Left ventricle myocardium inferior (tissue), 1 donor: ENCODE measurements around the gene DHFR2. TPM values are rescaled to one million over a fixed set of nuclear protein-coding genes. Genes with fewer than 3 reads are reported as not detected.
"Not testable (repeated sequence)": the region's sequence is repeated elsewhere in the genome, so short reads cannot be mapped to it uniquely, and the experiment has no call there.

ENCODE experiments used
- DNase-seq: peaks from one replicate; pipeline ENCODE4 v3.0.0-alpha.2; 2020
- H3K27ac ChIP-seq: fragments of 200-600 bp; replicated peaks from 2 replicates; pipeline ENCODE4 v1.8.0; 2021
- H3K27me3 ChIP-seq: fragments of 200-600 bp; 2 replicates; pipeline ENCODE4 v1.8.0; 2021; ENCODE audit warnings: low read depth
- H3K36me3 ChIP-seq: fragments of 200-600 bp; 2 replicates; pipeline ENCODE4 v1.8.0; 2021
- H3K4me1 ChIP-seq: fragments of 200-600 bp; 2 replicates; pipeline ENCODE4 v1.8.0; 2021
- H3K4me3 ChIP-seq: fragments of 200-600 bp; 2 replicates; pipeline ENCODE4 v1.8.0; 2021; ENCODE audit warnings: mild to moderate bottlenecking, moderate library complexity
- H3K9me3 ChIP-seq: fragments of 200-600 bp; replicated peaks from 2 replicates; pipeline ENCODE4 v1.8.0; 2021
- intact Hi-C: fragments of 100-400 bp; cut with micrococcal nuclease; formaldehyde crosslinking; loops from one replicate; pipeline ENCODE4 v1.11.0; 2022
- total RNA-seq: library from RNA; stranded (reverse); fragmentation: NEBNext Ultra II Directional; extraction: Animal tissue kit (Norgen Biotek cat#: 25700); gene quantifications from one replicate; pipeline ENCODE4 v1.2.1, GENCODE V29; 2021
- TF ChIP-seq, protein P1 (sequence below): fragments of 200-600 bp; IDR thresholded peaks from 2 replicates; pipeline ENCODE4 v1.8.0; 2021; ENCODE audit warnings: antibody characterized with exemption, mild to moderate bottlenecking, borderline replicate concordance
- donor health status: DM: no; HTN: yes; CAD: no; lungs with severe emphysema.

Gene DHFR2
- total RNA-seq, 1 donor from 2014 or later = 3.9 TPM

DNA sequence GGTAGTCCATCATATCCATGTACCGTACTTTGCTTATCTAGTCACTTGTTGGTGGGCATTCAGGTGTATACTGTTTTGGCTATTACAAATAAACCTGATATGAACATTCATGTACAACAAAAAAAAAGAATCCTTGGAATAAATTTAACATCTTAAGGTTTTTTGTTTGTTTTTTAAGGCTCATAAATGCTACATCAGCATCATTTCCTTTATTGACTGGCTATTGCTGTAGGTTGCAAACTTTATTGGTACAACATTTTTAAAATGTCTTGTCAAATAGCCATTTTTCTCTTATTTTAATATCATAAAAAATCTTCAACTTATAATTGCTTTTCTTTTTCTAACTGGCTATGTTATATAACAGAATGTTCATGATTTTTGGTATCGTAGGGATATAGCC, 16.2 kb downstream of the DHFR2 start:
- Histone ChIP-seq H3K27me3 (no peaks in the 10 kb centered on the region), H3K9me3 (no peaks in the 10 kb centered on the region), H3K4me1 (no peaks in the 10 kb centered on the region), H3K36me3 (peaks cover 22% of the 10 kb centered on the region), H3K27ac (no peak overlapping the region), H3K4me3 (no peak overlapping the region)
- no peak for DNase-seq
- TF ChIP-seq, protein P1, sequence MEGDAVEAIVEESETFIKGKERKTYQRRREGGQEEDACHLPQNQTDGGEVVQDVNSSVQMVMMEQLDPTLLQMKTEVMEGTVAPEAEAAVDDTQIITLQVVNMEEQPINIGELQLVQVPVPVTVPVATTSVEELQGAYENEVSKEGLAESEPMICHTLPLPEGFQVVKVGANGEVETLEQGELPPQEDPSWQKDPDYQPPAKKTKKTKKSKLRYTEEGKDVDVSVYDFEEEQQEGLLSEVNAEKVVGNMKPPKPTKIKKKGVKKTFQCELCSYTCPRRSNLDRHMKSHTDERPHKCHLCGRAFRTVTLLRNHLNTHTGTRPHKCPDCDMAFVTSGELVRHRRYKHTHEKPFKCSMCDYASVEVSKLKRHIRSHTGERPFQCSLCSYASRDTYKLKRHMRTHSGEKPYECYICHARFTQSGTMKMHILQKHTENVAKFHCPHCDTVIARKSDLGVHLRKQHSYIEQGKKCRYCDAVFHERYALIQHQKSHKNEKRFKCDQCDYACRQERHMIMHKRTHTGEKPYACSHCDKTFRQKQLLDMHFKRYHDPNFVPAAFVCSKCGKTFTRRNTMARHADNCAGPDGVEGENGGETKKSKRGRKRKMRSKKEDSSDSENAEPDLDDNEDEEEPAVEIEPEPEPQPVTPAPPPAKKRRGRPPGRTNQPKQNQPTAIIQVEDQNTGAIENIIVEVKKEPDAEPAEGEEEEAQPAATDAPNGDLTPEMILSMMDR = no peak
- intact Hi-C loops = no loop called here

DNA sequence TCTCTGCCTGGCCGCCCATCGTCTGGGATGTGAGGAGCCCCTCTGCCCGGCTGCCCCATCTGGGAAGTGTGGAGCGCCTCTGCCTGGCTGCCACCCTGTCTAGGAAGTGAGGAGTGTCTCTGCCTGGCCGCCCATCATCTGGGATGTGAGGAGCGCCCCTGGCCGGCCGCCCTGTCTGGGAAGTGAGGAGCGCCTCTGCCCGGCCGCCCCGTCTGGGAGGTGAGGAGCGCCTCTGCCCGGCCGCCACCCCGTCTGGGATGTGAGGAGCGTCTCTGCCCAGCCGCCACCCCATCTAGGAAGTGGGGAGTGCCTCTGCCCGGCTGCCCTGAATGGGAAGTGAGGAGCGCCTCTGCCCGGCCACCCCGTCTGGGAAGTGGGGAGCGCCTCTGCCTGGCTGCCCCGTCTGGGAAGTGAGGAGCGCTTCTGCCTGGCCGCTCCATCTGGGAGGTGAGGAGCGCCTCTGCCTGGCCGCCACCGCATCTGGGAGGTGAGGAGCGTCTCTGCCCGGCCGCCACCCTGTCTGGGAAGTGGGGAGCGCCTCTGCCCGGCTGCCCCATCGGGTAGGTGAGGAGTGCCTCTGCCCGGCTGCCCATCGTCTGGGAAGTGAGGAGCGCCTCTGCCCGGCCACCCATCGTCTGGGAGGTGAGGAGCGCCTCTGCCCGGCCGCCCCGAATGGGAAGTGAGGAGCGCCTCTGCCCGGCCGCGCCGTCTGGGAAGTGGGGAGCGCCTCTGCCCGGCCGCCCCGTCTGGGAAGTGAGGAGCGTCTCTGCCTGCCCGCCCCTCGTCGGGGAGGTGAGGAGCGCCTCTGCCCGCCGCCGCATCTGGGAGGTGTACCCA, 18.4 kb downstream of the DHFR2 start:
- H3K27ac ChIP-seq, H3K4me1 ChIP-seq, intact Hi-C loops, H3K9me3 ChIP-seq, H3K4me3 ChIP-seq, H3K27me3 ChIP-seq, DNase-seq: not testable (repeated sequence)
- H3K36me3 ChIP-seq = peaks cover 22% of the 10 kb centered on the region

DNA sequence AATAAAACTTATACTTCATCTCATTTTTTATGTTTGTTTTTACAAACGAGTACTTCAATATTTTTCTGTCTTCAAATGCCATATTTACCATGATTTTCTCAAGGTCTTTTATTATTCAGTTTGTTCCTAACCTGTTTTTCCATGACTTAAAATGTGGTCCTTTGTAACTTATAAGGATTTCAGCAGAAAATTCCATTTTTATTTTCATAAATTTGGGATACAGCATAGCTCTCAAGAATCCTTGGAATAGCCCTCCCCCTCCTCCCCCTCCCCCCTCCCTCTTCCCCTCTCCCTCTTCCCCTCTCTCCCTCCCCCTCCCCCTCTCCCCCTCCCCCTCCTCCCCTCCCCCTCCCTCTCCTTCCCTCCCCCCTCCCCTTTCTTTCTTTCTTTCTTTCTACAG, 19.4 kb downstream of the DHFR2 start:
- Histone ChIP-seq H3K4me1 (no peaks in the 10 kb centered on the region), H3K27ac (no peak overlapping the region), H3K9me3 (no peaks in the 10 kb centered on the region), H3K4me3 (no peak overlapping the region), H3K27me3 (no peaks in the 10 kb centered on the region), H3K36me3 (peaks cover 30% of the 10 kb centered on the region)
- TF ChIP-seq, protein P1 = no peak
- intact Hi-C loops = no loop called here
- DNase-seq = no peak

DNA sequence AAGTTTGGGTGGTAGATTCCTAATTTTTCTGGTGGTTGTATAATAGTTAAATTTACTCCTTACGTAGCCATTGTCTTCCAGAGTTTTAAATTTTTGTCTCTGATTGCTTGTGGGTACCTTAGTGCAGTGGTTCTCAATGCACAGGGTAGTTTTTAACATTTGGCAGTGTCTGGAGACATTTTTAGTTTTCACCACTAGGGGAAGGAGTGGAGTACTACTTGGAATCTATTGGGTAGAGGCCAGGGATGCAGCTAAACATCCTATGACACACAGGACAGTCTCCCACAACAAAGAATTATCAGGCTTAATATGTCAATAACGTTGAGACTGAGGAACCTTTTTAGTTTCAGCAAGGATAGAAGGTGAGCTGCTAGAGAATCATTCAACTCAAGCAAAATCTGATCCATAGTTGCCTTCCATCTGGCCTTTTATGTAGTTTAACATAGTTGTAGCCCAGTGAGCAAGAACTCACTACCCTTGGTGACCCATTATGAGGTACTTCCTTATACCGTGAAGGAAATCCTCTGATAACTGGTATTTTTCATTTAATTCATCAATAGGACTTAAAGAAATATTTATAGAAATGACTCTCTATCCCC, 25.7 kb downstream of the DHFR2 start:
- TF ChIP-seq, protein P1 = peak; percentile 56
- DNase-seq = no peak
- Histone ChIP-seq H3K4me1 (no peaks in the 10 kb centered on the region), H3K9me3 (no peaks in the 10 kb centered on the region), H3K4me3 (no peak overlapping the region), H3K27me3 (no peaks in the 10 kb centered on the region), H3K27ac (no peak overlapping the region), H3K36me3 (peaks cover 8% of the 10 kb centered on the region)
- intact Hi-C loops = no loop called here

DNA sequence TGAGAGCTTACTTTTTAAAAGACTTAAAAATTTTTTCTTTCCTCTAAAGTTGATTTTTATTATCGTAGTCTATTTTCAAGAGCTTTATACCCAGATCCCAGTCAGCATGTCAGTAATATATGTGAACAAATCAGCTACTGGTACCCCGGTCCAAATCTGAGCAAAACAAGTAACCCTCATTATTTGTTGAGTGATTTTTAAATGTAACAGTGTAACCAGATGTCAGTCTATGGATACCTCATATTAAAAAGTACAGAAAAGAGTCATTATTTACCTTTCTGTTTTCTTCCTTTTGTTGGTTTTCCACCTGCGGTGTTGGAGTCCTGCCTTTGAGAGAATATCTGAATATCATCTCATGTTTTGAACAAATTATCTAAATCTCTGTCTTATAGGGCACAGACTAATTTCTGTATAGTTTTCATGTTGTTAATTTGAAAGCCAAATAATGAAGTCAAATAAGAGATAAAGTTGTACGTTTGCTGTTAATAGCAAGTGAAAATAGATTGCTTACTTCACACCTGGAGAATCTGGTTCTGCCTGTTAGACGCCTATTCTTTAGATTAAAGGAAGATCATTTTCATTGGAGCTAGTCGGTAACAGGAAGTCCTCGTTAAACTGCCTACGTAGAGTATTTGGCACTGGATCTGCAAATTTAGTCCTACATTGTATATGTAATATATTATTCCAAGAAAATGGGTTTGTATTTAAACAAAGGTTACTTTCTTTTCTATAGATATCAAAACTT, 34.5 kb downstream of the DHFR2 start, which contains the start of gene STX19:
Gene STX19, minus strand, starts transcription at position 505 of the 745 bp plus-strand sequence. CDS start 13,328 bp downstream, outside the sequence.
- no peak for DNase-seq
- Histone ChIP-seq H3K9me3 (no peaks in the 10 kb centered on the region), H3K4me1 (peaks cover 8% of the 10 kb centered on the region), H3K36me3 (no peaks in the 10 kb centered on the region), H3K4me3 (peak within 1 kb of the TSS; percentile 13), H3K27me3 (no peaks in the 10 kb centered on the region), H3K27ac (no peak within 1 kb of the TSS)
- TF ChIP-seq, protein P1 = no peak
- intact Hi-C loops = no loop called here
